Endothelial cell of umbilical vein (primary cell): ENCODE results near the gene FBXO21. TPM values are rescaled to one million over a fixed set of nuclear protein-coding genes. Genes with fewer than 3 reads are reported as not detected.

Experiments
- BruUV-seq: library from RNA; stranded (reverse); fragments of 400-500 nt; replicated peaks from 2 replicates; lab custom pipeline; 2021; lab: Mats Ljungman, UMichigan
- CTCF ChIA-PET: fragments of 300-600, 350-600 bp; sonication (Branson Sonifier 250); formaldehyde crosslinking; loops from one replicate; lab custom pipeline; 2021; ENCODE audit warnings: antibody characterized with exemption, inconsistent platforms; lab: Charles Lee
- POLR2A ChIA-PET: fragments of 300-600, 350-600 bp; sonication (Branson Sonifier 250); formaldehyde crosslinking; loops from one replicate; lab custom pipeline; 2021; ENCODE audit warnings: antibody characterized with exemption, inconsistent platforms; lab: Charles Lee
- DNase-seq: peaks from one replicate; pipeline ENCODE4 v3.0.0-alpha.2; 2011; ENCODE audit warnings: low read depth, low spot score
- FAIRE-seq: peaks from 2 replicates; lab custom pipeline; 2011; peaks lifted over from hg19 to GRCh38; lab: Jason Lieb, UNC
- H2AFZ ChIP-seq: 2 replicates; pipeline ENCODE4 v1.6.0; 2012; ENCODE audit warnings: low read depth, low read length, control low read depth, inconsistent platforms
- H3K27ac ChIP-seq: 2 replicates; pipeline ENCODE4 v1.5.1; 2011; ENCODE audit warnings: low read depth, mild to moderate bottlenecking, control low read depth, low read length, moderate library complexity; ENCODE audit not compliant: insufficient read depth
- H3K27me3 ChIP-seq, 2 experiments: 2 replicates each; pipeline versions ENCODE4 v1.6.0 to v1.6.1; 2011; ENCODE audit warnings: low read length in 2 of 2, mixed read lengths in 1 of 2; ENCODE audit not compliant: control insufficient read depth in 2 of 2, insufficient read depth in 2 of 2
- H3K36me3 ChIP-seq, 2 experiments: 2 replicates in 1 of 2; 3 replicates in 1 of 2; pipeline ENCODE4 v1.5.1; 2011; ENCODE audit warnings: low read length in 2 of 2, mild to moderate bottlenecking in 1 of 2, moderate library complexity in 1 of 2; ENCODE audit not compliant: control insufficient read depth in 2 of 2, insufficient read depth in 2 of 2; ENCODE audit errors: extremely low read depth in 1 of 2
- H3K4me1 ChIP-seq: 3 replicates; pipeline ENCODE4 v1.5.1; 2011; ENCODE audit warnings: mild to moderate bottlenecking, low read length; ENCODE audit not compliant: control insufficient read depth, insufficient read depth; ENCODE audit errors: extremely low read depth
- H3K4me2 ChIP-seq: 2 replicates; pipeline ENCODE4 v1.6.1; 2011; ENCODE audit warnings: low read length, control low read depth, mixed read lengths; ENCODE audit not compliant: insufficient read depth
- H3K4me3 ChIP-seq, 3 experiments: fragments of 200-600 bp in 1 of 3; sonication (generic), shearing (Covaris generic) in 1 of 3; replicated peaks in 1 of 3; 2 replicates each; pipeline ENCODE4 v1.5.1; 2011 to 2016; ENCODE audit warnings: control low read depth in 3 of 3, low read length in 3 of 3, mild to moderate bottlenecking in 2 of 3, inconsistent platforms in 1 of 3, low read depth in 1 of 3, moderate library complexity in 1 of 3; ENCODE audit not compliant: insufficient read depth in 1 of 3
- H3K79me2 ChIP-seq: 2 replicates; pipeline ENCODE4 v1.6.0; 2012; ENCODE audit warnings: low read length, inconsistent platforms; ENCODE audit not compliant: control insufficient read depth, insufficient read depth
- H3K9ac ChIP-seq: replicated peaks from 2 replicates; pipeline ENCODE3; 2011; ENCODE audit warnings: low read length, control low read depth; ENCODE audit not compliant: insufficient read depth; ENCODE audit errors: extremely low read depth
- H3K9me1 ChIP-seq: replicated peaks from 3 replicates; pipeline ENCODE4 v1.6.0; 2011; ENCODE audit warnings: mild to moderate bottlenecking, low read length; ENCODE audit not compliant: control insufficient read depth, insufficient read depth; ENCODE audit errors: extremely low read depth
- H3K9me3 ChIP-seq: replicated peaks from 2 replicates; pipeline ENCODE4 v1.5.1; 2012; ENCODE audit warnings: low read length, inconsistent platforms; ENCODE audit not compliant: control insufficient read depth, insufficient read depth
- H4K20me1 ChIP-seq: replicated peaks from 2 replicates; pipeline ENCODE3; 2011; ENCODE audit warnings: mild to moderate bottlenecking, low read length; ENCODE audit not compliant: control insufficient read depth, insufficient read depth; ENCODE audit errors: extremely low read depth
- EZH2 ChIP-seq: IDR thresholded peaks from 2 replicates; pipeline ENCODE4 v1.6.1; 2012; ENCODE audit warnings: borderline replicate concordance, low read depth, mild to moderate bottlenecking, moderate library complexity, low read length, inconsistent platforms; ENCODE audit not compliant: severe bottlenecking
- FOS ChIP-seq: IDR thresholded peaks from 2 replicates; pipeline ENCODE4 v1.6.1; 2011; ENCODE audit warnings: mild to moderate bottlenecking, low read length, moderate library complexity, borderline replicate concordance; ENCODE audit not compliant: insufficient read depth
- GATA2 ChIP-seq: IDR thresholded peaks from 2 replicates; pipeline ENCODE4 v1.7.0; 2011; ENCODE audit warnings: low read depth, mild to moderate bottlenecking, moderate library complexity, mixed read lengths, low read length; ENCODE audit not compliant: insufficient read length, insufficient read depth
- JUN ChIP-seq: IDR thresholded peaks from 2 replicates; pipeline ENCODE4 v1.6.1; 2011; ENCODE audit warnings: borderline replicate concordance, low read depth; ENCODE audit not compliant: insufficient read length, insufficient read depth
- MYC ChIP-seq: IDR thresholded peaks from one replicate; pipeline ENCODE4 v1.6.1; 2011; ENCODE audit warnings: mild to moderate bottlenecking, low read depth, low read length
- POLR2A ChIP-seq: IDR thresholded peaks from 2 replicates; pipeline ENCODE4 v1.6.1; 2012; ENCODE audit warnings: low read depth, mild to moderate bottlenecking, control low read depth, low read length
- POLR2AphosphoS5 ChIP-seq: IDR thresholded peaks from 2 replicates; pipeline ENCODE4 v1.6.1; 2012; ENCODE audit warnings: low read depth, mild to moderate bottlenecking, control low read depth, low read length, moderate library complexity; ENCODE audit not compliant: insufficient read depth
- dilution Hi-C: fragments of 300-500 bp; cut with MboI; formaldehyde crosslinking; loops from one replicate; pipeline ENCODE4 v1.15.0; 2019; ENCODE audit warnings: low sequenced_read_pairs; ENCODE audit not compliant: extremely low pct_ligation_motif_present
- intact Hi-C: fragments of 100-400 bp; cut with micrococcal nuclease; formaldehyde crosslinking; loops from one replicate; pipeline ENCODE4 v1.10.0; 2022
- polyA plus RNA-seq, 4 experiments: library from polyadenylated mRNA; depleted of rRNA in 3 of 4; stranded (reverse) in 3 of 4; unstranded in 1 of 4; fragments of >200 nt; gene quantifications; 2 replicates each; pipeline versions ENCODE4 v1.2.1 to v1.2.3, GENCODE V29; 2011 to 2012; ENCODE audit warnings: missing spikeins in 1 of 4
- total RNA-seq: library from RNA; stranded (reverse); gene quantifications from 2 replicates; pipeline ENCODE4 v1.2.3, GENCODE V29; 2021
- TF ChIP-seq, protein P1 (sequence below): IDR thresholded peaks from 2 replicates; pipeline ENCODE4 v1.6.1; 2011; ENCODE audit not compliant: insufficient read depth, insufficient read length
- TF ChIP-seq, protein P2 (sequence below), 2 donors: IDR thresholded peaks; 1 replicate in 1 of 2; 2 replicates in 1 of 2; pipeline ENCODE4 v1.5.1; 2011; ENCODE audit warnings: low read length in 2 of 2, mild to moderate bottlenecking in 2 of 2, moderate library complexity in 2 of 2, control low read depth in 1 of 2, inconsistent platforms in 1 of 2, low read depth in 1 of 2; ENCODE audit not compliant: insufficient read depth in 1 of 2; ENCODE audit errors: extremely low read depth in 1 of 2

The FBXO21 gene
- total and polyA plus RNA-seq, 2 donors (not counting 3 experiments of a cell fraction or from before 2014, with no cell fraction given): 41.6 to 66.7 TPM

DNA sequence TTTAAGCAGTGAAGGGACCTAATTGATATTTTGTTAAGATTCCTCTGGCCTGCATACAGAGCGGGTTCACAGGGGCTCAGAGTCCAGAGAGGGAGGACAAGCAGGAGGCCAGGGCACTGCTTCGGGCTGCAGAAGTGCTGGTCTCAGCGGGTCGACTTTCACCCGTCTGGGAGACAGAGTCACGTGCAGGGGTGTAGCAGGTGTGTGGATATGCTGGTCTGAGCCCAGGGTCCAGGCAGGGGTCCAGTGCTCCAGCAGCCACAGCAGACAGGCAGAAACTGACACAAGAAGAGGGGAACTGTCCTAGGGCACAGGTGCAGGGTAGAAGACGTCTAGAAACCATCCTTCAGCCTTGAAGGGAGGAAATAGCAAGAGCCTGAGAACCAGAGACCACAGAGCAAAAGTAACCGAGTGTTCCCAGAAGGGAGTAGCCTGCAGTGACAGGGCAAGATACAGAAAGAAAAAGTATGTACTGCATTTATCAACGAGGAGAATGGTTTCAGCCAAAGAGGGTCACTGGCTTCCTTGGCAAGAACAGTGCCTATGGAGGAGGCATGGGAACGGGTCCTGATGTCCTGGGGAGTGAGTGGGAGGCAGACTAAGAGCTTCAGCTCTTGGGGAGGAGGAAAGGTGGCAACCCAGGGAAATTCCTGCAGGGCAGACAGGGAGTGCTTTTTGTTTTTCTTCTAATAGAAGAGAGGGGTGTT, 28.7 kb downstream of the FBXO21 start:
- H3K4me1 ChIP-seq: no peaks in the 10 kb centered on the region
- no peak overlapping the region for H3K27ac ChIP-seq
- FAIRE-seq (no peak), DNase-seq (no peak)
- no peaks in the 10 kb centered on the region for H3K79me2 ChIP-seq
- peaks cover 15 to 39% of the 10 kb centered on the region in 2 experiments for H3K36me3 ChIP-seq
- H4K20me1 ChIP-seq: no peaks in the 10 kb centered on the region
- no peak overlapping the region for H2AFZ ChIP-seq
- H3K4me3 ChIP-seq: no peak overlapping the region
- no peaks in the 10 kb centered on the region for H3K27me3 ChIP-seq
- intact Hi-C loops (no loop called here), dilution Hi-C loops (no loop called here)
- H3K9me1 ChIP-seq: no peaks in the 10 kb centered on the region
- ChIA-PET CTCF (interaction anchor here (1.7 kb wide), 1 partner anchor 11 kb away, joined by 5 read pairs; no protein-coding TSS in a partner anchor), POLR2A (no interaction called here)
- no peak overlapping the region for H3K4me2 ChIP-seq
- H3K9me3 ChIP-seq: no peaks in the 10 kb centered on the region
- TF ChIP-seq MYC: no peak
- TF ChIP-seq POLR2A: no peak
- no peak for TF ChIP-seq EZH2
- no peak for TF ChIP-seq POLR2AphosphoS5
- no peak for TF ChIP-seq FOS
- no peak for TF ChIP-seq JUN
- TF ChIP-seq, protein P1, sequence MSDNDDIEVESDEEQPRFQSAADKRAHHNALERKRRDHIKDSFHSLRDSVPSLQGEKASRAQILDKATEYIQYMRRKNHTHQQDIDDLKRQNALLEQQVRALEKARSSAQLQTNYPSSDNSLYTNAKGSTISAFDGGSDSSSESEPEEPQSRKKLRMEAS: no peak
- TF ChIP-seq, protein P2, sequence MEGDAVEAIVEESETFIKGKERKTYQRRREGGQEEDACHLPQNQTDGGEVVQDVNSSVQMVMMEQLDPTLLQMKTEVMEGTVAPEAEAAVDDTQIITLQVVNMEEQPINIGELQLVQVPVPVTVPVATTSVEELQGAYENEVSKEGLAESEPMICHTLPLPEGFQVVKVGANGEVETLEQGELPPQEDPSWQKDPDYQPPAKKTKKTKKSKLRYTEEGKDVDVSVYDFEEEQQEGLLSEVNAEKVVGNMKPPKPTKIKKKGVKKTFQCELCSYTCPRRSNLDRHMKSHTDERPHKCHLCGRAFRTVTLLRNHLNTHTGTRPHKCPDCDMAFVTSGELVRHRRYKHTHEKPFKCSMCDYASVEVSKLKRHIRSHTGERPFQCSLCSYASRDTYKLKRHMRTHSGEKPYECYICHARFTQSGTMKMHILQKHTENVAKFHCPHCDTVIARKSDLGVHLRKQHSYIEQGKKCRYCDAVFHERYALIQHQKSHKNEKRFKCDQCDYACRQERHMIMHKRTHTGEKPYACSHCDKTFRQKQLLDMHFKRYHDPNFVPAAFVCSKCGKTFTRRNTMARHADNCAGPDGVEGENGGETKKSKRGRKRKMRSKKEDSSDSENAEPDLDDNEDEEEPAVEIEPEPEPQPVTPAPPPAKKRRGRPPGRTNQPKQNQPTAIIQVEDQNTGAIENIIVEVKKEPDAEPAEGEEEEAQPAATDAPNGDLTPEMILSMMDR (IDR thresholded peaks at IDR 0.05; ENCODE audit: extremely low read depth in 1 of 2, insufficient read depth in 1 of 2, low read depth in 1 of 2, low read length in 2 of 2): no peak
- TF ChIP-seq GATA2: no peak
- no peak overlapping the region for H3K9ac ChIP-seq
- no TSS peak for BruUV-seq
